ENCODE results near the gene AKR1C1.
"Not testable (repeated sequence)": the region's sequence is repeated elsewhere in the genome, so short reads cannot be mapped to it uniquely, and the experiment has no call there.

DNA sequence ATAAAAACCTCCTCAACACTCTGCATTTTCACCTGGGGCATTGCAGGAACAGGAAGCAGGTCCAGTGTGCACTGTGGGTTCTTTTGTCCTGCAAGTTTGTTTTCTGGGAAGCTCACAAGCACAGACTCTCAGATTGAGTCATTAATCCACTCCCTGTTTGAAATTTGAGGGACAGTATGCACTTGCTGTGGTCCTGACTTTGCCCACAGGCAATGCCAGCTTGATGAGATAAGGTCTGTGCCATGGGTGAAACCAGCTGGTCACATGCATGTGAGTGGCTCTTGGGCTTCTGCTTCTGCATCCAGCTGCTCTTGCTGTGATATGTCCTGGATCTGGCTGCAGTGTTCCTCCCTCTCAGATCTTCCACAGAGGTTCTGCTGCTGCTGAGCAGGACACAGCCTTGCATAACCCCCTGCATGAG, 62.3 kb downstream of the AKR1C1 start:
- TF ChIP-seq, protein P1, sequence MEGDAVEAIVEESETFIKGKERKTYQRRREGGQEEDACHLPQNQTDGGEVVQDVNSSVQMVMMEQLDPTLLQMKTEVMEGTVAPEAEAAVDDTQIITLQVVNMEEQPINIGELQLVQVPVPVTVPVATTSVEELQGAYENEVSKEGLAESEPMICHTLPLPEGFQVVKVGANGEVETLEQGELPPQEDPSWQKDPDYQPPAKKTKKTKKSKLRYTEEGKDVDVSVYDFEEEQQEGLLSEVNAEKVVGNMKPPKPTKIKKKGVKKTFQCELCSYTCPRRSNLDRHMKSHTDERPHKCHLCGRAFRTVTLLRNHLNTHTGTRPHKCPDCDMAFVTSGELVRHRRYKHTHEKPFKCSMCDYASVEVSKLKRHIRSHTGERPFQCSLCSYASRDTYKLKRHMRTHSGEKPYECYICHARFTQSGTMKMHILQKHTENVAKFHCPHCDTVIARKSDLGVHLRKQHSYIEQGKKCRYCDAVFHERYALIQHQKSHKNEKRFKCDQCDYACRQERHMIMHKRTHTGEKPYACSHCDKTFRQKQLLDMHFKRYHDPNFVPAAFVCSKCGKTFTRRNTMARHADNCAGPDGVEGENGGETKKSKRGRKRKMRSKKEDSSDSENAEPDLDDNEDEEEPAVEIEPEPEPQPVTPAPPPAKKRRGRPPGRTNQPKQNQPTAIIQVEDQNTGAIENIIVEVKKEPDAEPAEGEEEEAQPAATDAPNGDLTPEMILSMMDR (conservative IDR thresholded peaks at IDR 0.05 in 1 of 2, IDR thresholded peaks at IDR 0.05 in 1 of 2; ENCODE audit: low read depth in 1 of 2, low read length in 2 of 2) = not testable (repeated sequence)
- not testable (repeated sequence) for TF ChIP-seq EZH2 (IDR thresholded peaks at IDR 0.05; ENCODE audit: low read length, missing control alignments)
